Kasumi-1 (cell line): ENCODE data around the gene CXCR6.

ENCODE experiments used
- DNase-seq, 2 experiments: peaks; one replicate each; lab custom pipeline; 2025; lab: John Stamatoyannopoulos, UW

The CXCR6 gene

GRCh38 chr3:45948881-45949280 lies 5.6 kb downstream of the CXCR6 start:
- DNase-seq, result no peak

- DNase-seq, result no peak
These were observed 6.2 kb downstream of the CXCR6 start for GRCh38 chr3:45949432-45949831.

DNA sequence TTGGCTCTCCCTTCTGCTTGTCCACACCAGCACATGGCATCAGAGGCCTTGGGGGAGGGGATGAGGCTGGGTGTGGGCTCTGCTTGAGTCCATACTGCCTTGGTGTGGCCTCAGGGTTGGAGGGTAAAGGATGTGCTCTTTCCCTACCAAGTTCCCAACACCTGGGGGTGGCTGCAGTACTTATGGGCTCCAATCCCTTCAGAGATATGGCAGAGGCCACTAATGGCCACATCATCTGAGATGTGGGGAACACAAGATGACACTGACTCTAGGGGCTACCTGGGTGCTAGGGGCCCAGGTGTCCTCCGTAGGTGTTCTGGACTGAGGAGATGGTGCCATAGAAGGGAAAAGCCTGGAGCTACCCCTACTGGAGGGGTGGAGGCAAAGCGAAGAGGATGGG lies 6.9 kb downstream of the CXCR6 start:
- no peak for DNase-seq

- DNase-seq, result no peak
These were observed 7.7 kb downstream of the CXCR6 start for GRCh38 chr3:45950686-45951600.

DNA sequence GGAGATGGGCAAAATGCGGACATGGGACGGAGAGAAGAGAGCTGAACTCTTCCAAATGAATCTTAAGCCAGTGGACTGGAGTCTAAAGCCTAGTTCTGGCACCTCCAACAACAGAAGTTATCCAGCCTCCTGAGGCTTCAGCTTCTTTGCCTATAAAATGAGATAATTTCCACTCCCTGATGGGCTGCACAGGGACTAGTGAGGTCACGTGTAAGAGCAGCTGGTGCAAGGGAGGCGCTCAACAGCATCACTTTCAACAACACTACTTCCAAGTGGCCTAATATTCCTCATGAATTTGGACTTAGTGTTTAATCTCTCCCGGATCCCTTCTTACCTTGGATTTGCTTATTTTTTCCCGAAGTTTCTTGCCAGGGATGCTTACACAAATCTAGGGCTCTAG lies 8.7 kb downstream of the CXCR6 start:
- DNase-seq, result no peak

GRCh38 chr3:45952456-45952855 lies 9.2 kb downstream of the CXCR6 start:
- no peak for DNase-seq

GRCh38 chr3:45953536-45953935 lies 10.3 kb downstream of the CXCR6 start:
- no peak for DNase-seq

DNA sequence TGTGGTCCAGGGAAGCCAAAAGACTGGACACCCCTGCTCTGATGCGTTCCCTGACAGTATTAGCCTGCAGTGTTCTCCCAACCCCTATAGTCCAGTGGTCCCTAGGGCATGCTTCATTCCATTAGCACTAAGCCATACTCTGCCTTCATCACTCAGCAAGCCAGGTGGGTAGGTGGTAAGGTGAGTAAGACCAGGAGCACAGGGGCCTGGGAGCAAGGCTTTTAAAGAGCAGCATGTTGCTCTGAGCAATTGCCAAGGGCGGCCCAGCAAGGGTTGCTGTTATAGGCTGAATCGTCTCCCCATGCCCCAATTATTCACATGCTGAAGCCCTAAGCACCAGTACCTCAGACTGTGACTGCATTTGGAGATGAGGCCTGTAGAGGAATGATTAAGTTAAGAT lies 11.0 kb downstream of the CXCR6 start:
- DNase-seq, result no peak

- no peak for DNase-seq
These were observed 11.9 kb downstream of the CXCR6 start for GRCh38 chr3:45955017-45955647.

DNA sequence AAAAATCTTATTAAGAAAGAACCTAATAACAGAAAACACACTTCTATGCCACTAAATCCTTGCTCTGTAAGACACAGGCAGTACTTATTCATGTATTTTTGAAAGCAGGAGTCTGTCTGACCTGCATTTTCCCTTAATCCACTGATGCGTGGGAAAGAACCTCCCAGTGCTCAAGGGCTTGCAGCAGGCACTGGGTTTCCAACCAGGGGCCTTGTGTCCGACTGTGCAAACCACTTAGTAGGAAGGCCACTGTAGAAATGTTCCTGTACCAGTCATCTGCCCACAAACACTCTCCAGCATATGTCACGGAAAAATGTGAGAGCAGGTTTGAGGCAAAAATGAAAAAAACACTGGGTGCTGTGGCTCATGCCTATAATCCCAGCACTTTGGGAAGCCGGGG lies 12.4 kb downstream of the CXCR6 start:
- DNase-seq, result no peak

DNA sequence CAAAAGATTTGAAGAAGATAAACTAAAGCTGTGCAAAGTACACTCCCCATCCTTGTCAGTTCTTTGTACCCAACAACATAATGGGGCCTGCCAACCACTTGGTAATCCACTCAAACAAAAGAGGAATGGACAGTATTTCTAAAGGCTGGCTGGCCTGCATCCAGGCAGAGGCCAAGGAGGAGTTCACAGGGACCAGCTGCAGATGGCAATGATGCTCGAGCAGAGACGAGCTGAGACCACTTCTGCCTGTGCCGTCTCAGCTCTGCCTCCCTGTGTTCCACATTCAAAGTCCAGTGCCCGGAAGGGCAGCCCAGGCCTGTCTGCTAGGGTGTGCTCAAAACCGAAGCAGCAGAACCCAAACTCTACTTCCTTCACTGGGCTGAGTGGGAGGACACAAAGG lies 14.3 kb downstream of the CXCR6 start:
- no peak for DNase-seq

DNA sequence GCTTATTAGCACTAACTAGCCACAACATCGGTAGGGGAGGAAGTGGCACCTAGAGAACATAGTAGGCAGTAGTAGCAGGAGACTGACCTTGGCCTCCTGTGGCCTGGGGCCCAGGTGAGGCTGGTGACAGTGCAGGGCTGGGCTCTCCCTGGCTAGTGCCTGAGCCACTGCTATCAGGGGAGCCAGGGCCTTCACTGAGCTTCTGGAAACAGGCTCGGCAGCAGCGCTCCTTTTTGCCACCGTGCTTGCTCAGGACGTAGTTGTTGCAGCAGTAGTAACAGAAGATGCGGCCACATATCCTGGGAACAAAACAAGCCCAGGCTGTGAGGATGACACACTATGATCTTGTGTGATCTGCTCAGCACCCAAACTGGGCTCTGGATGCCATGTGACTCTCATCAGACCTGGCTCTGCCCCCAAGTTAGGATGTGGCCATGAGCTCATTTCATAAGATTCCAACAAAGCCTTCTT lies 15.1 kb downstream of the CXCR6 start:
- no peak for DNase-seq

- DNase-seq, result no peak
These were observed 15.9 kb downstream of the CXCR6 start for GRCh38 chr3:45959201-45959600.

GRCh38 chr3:45960289-45960688 lies 17.0 kb downstream of the CXCR6 start:
- no peak for DNase-seq

DNA sequence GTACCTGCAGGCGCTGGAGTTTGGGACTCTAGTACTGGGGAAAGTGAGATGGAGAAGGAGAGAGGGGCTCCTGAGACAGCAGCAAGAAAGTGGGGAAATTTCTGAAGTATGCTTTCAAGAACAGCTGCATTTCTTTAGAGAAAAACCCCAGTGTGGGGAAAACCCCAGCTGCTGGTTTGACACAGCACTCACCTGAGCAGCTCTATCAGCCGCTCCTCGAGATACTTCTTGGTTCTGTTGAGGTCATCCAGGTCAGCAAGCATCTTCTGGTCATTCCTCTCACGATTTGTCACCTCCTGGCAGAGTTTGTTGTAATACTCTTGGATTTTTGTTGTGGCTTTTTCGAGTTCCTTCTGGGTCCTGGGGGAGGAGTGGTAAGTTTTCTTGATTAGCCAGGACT lies 18.8 kb downstream of the CXCR6 start:
- no peak for DNase-seq

DNA sequence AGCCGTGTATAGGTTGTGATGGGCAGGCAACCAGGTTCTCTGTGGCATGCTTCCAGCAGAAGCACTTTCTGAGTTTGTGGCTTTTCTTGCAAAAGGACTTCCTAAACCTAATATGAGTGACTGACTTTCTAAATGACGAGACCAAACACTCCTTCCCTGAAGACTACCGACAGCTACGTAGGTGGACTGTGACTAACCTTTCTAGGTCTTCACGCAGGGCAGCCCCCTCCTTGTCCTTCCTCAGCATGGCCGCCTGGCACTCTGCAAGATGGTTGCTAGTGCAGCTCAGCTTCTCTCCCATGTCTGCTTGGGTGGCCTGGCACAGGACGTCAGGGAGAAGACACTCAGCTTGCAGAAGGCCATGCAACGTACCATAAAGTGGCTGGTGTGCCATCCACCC lies 20.9 kb downstream of the CXCR6 start:
- no peak for DNase-seq

DNA sequence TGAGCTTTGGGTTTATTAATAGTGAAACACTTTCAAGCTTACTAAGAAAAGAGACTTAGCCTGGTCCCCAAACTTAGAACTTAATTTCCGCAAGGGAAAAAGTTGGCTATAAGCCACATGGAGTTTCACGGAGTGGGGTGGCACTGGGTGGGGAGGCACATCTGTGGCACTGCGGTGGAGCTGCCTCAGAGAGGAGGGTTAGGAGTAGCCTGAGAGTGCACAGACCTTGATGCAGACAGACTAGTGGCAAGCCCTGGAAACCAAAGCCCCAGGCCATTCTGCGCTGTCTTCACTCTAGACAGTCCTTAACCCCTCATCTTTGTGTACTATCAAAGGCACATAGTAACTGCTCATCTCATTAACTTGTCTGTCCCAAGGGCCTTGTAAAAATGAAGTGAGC lies 22.0 kb downstream of the CXCR6 start:
- DNase-seq, result no peak

GRCh38 chr3:45965653-45966052 lies 22.4 kb downstream of the CXCR6 start:
- DNase-seq, result no peak

DNA sequence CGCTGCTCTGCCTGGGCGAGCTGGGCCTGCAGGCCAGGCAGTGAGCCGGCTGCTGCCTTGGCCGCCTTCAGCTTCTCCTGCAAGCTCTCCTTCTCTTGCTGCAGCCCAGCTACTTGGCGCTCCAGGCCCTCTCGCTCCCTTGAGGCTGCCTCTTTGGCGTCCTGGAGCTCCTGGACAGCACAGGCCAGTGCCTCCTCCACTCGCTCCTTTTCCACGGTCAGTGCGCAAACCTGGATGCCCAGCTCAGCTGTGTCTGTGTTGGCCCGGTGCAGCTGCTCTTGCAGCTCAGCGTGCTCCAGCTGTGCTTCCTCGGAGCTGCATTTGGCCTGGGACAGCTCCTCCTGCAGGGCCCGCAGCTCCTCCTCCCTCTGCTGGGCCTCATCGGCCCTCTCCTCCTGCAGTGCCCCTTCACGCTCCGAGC lies 23.1 kb downstream of the CXCR6 start:
- DNase-seq, result no peak

- no peak for DNase-seq
These were observed 23.8 kb downstream of the CXCR6 start for GRCh38 chr3:45966950-45967640.

- no peak for DNase-seq
These were observed 24.5 kb downstream of the CXCR6 start for GRCh38 chr3:45967724-45968123.

DNA sequence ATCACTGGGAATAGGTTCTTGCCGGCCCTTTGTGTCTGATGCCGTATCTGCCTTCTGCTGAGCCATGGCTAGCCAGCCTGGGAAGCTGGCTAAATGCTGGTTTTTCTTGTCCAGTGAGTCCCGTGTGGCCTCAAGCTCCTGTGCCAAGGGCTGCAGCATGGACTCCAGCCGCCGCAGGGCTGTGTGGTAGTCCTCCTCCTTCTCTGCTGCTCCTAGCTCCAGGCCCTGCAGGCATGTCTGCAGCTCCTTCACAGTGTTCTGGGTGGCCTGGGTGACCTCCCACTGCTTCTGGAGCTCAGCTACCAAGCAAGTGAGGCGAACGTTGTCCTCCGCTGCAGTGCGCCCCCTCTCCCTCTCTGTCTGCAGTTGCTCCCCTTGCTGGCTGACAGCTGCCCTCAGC lies 24.9 kb downstream of the CXCR6 start:
- DNase-seq, result no peak

- no peak for DNase-seq
These were observed 25.4 kb downstream of the CXCR6 start for GRCh38 chr3:45968706-45969105.
